Measurements from ENCODE around the gene FMOD.

Gene FMOD

GRCh38 chr1:203373991-203374390 lies 23.1 kb upstream of the FMOD start:
- no peak overlapping the region for H3K27ac ChIP-seq (ENCODE audit: low read depth, low read length)
- no peak overlapping the region for H3K4me3 ChIP-seq (ENCODE audit: low read depth, low read length)
- H3K27me3 ChIP-seq (ENCODE audit: insufficient read depth, low read length) = peaks cover 20% of the 10 kb centered on the region
- H3K36me3 ChIP-seq (ENCODE audit: insufficient read depth, low read length) = no peaks in the 10 kb centered on the region
- H2AFZ ChIP-seq (ENCODE audit: low read length, unreplicated experiment) = no peak overlapping the region
- peaks cover 4% of the 10 kb centered on the region for H3K4me1 ChIP-seq (ENCODE audit: control insufficient read depth, insufficient read depth, low read length, unreplicated experiment)
- H3K79me2 ChIP-seq (ENCODE audit: control insufficient read depth, insufficient read depth, low read length, unreplicated experiment) = no peaks in the 10 kb centered on the region

GRCh38 chr1:203373002-203373401 lies 22.1 kb upstream of the FMOD start:
- peaks cover 9% of the 10 kb centered on the region for H3K4me1 ChIP-seq (ENCODE audit: control insufficient read depth, insufficient read depth, low read length, unreplicated experiment)
- no peak overlapping the region for H3K4me3 ChIP-seq (ENCODE audit: low read depth, low read length)
- H3K27me3 ChIP-seq (ENCODE audit: insufficient read depth, low read length) = peaks cover 12% of the 10 kb centered on the region; the same call in 1 of the 2 replicates
- no peak overlapping the region for H2AFZ ChIP-seq (ENCODE audit: low read length, unreplicated experiment)
- H3K79me2 ChIP-seq (ENCODE audit: control insufficient read depth, insufficient read depth, low read length, unreplicated experiment) = no peaks in the 10 kb centered on the region
- no peaks in the 10 kb centered on the region for H3K36me3 ChIP-seq (ENCODE audit: insufficient read depth, low read length)
- H3K27ac ChIP-seq (ENCODE audit: low read depth, low read length) = no peak overlapping the region

- Histone ChIP-seq H3K36me3 (ENCODE audit: insufficient read depth, low read length) (no peaks in the 10 kb centered on the region), H3K27me3 (ENCODE audit: insufficient read depth, low read length) (peaks cover 15% of the 10 kb centered on the region; the same call in 1 of the 2 replicates), H3K4me3 (ENCODE audit: low read depth, low read length) (no peak overlapping the region), H3K27ac (ENCODE audit: low read depth, low read length) (no peak overlapping the region), H2AFZ (ENCODE audit: low read length, unreplicated experiment) (no peak overlapping the region), H3K4me1 (ENCODE audit: control insufficient read depth, insufficient read depth, low read length, unreplicated experiment) (peaks cover 9% of the 10 kb centered on the region), H3K79me2 (ENCODE audit: control insufficient read depth, insufficient read depth, low read length, unreplicated experiment) (no peaks in the 10 kb centered on the region)
Measured at GRCh38 chr1:203371288-203371687, 20.4 kb upstream of the FMOD start.

GRCh38 chr1:203369666-203370065 lies 18.7 kb upstream of the FMOD start:
- Histone ChIP-seq H3K27me3 (ENCODE audit: insufficient read depth, low read length) (peaks cover 8% of the 10 kb centered on the region; the same call in 1 of the 2 replicates), H3K4me1 (ENCODE audit: control insufficient read depth, insufficient read depth, low read length, unreplicated experiment) (peaks cover 9% of the 10 kb centered on the region), H3K36me3 (ENCODE audit: insufficient read depth, low read length) (no peaks in the 10 kb centered on the region), H2AFZ (ENCODE audit: low read length, unreplicated experiment) (peak overlapping the region; percentile 45), H3K4me3 (ENCODE audit: low read depth, low read length) (no peak overlapping the region), H3K27ac (ENCODE audit: low read depth, low read length) (no peak overlapping the region), H3K79me2 (ENCODE audit: control insufficient read depth, insufficient read depth, low read length, unreplicated experiment) (no peaks in the 10 kb centered on the region)

- Histone ChIP-seq H3K4me1 (ENCODE audit: control insufficient read depth, insufficient read depth, low read length, unreplicated experiment) (peaks cover 9% of the 10 kb centered on the region), H3K79me2 (ENCODE audit: control insufficient read depth, insufficient read depth, low read length, unreplicated experiment) (no peaks in the 10 kb centered on the region), H3K27ac (ENCODE audit: low read depth, low read length) (no peak overlapping the region), H3K4me3 (ENCODE audit: low read depth, low read length) (no peak overlapping the region), H3K27me3 (ENCODE audit: insufficient read depth, low read length) (peaks cover 7% of the 10 kb centered on the region; the same call in 1 of the 2 replicates), H2AFZ (ENCODE audit: low read length, unreplicated experiment) (peak overlapping the region; percentile 45), H3K36me3 (ENCODE audit: insufficient read depth, low read length) (no peaks in the 10 kb centered on the region)
Measured at GRCh38 chr1:203368624-203369451, 17.9 kb upstream of the FMOD start.

- no peak overlapping the region for H3K4me3 ChIP-seq (ENCODE audit: low read depth, low read length)
- no peaks in the 10 kb centered on the region for H3K36me3 ChIP-seq (ENCODE audit: insufficient read depth, low read length)
- no peaks in the 10 kb centered on the region for H3K79me2 ChIP-seq (ENCODE audit: control insufficient read depth, insufficient read depth, low read length, unreplicated experiment)
- H2AFZ ChIP-seq (ENCODE audit: low read length, unreplicated experiment) = no peak overlapping the region
- H3K27ac ChIP-seq (ENCODE audit: low read depth, low read length) = no peak overlapping the region
- peaks cover 9% of the 10 kb centered on the region for H3K4me1 ChIP-seq (ENCODE audit: control insufficient read depth, insufficient read depth, low read length, unreplicated experiment)
- H3K27me3 ChIP-seq (ENCODE audit: insufficient read depth, low read length) = peaks cover 7% of the 10 kb centered on the region
Measured at GRCh38 chr1:203367057-203367456, 16.1 kb upstream of the FMOD start.

GRCh38 chr1:203366476-203366875 lies 15.6 kb upstream of the FMOD start:
- Histone ChIP-seq H3K79me2 (ENCODE audit: control insufficient read depth, insufficient read depth, low read length, unreplicated experiment) (no peaks in the 10 kb centered on the region), H3K4me3 (ENCODE audit: low read depth, low read length) (no peak overlapping the region), H2AFZ (ENCODE audit: low read length, unreplicated experiment) (no peak overlapping the region), H3K36me3 (ENCODE audit: insufficient read depth, low read length) (no peaks in the 10 kb centered on the region), H3K27ac (ENCODE audit: low read depth, low read length) (no peak overlapping the region), H3K27me3 (ENCODE audit: insufficient read depth, low read length) (peaks cover 9% of the 10 kb centered on the region), H3K4me1 (ENCODE audit: control insufficient read depth, insufficient read depth, low read length, unreplicated experiment) (peaks cover 9% of the 10 kb centered on the region)

GRCh38 chr1:203364806-203365205 lies 13.9 kb upstream of the FMOD start:
- H3K4me1 ChIP-seq (ENCODE audit: control insufficient read depth, insufficient read depth, low read length, unreplicated experiment) = peaks cover 9% of the 10 kb centered on the region
- H3K4me3 ChIP-seq (ENCODE audit: low read depth, low read length) = no peak overlapping the region
- H3K27ac ChIP-seq (ENCODE audit: low read depth, low read length) = no peak overlapping the region
- peaks cover 23% of the 10 kb centered on the region for H3K27me3 ChIP-seq (ENCODE audit: insufficient read depth, low read length)
- no peaks in the 10 kb centered on the region for H3K79me2 ChIP-seq (ENCODE audit: control insufficient read depth, insufficient read depth, low read length, unreplicated experiment)
- H3K36me3 ChIP-seq (ENCODE audit: insufficient read depth, low read length) = no peaks in the 10 kb centered on the region
- H2AFZ ChIP-seq (ENCODE audit: low read length, unreplicated experiment) = no peak overlapping the region

- peaks cover 7% of the 10 kb centered on the region for H3K4me1 ChIP-seq (ENCODE audit: control insufficient read depth, insufficient read depth, low read length, unreplicated experiment)
- peaks cover 27% of the 10 kb centered on the region for H3K27me3 ChIP-seq (ENCODE audit: insufficient read depth, low read length)
- no peak overlapping the region for H3K27ac ChIP-seq (ENCODE audit: low read depth, low read length)
- H3K79me2 ChIP-seq (ENCODE audit: control insufficient read depth, insufficient read depth, low read length, unreplicated experiment) = no peaks in the 10 kb centered on the region
- H2AFZ ChIP-seq (ENCODE audit: low read length, unreplicated experiment) = no peak overlapping the region
- no peak overlapping the region for H3K4me3 ChIP-seq (ENCODE audit: low read depth, low read length)
- no peaks in the 10 kb centered on the region for H3K36me3 ChIP-seq (ENCODE audit: insufficient read depth, low read length)
Measured at GRCh38 chr1:203364094-203364801, 13.3 kb upstream of the FMOD start.

GRCh38 chr1:203362720-203363025 lies 11.8 kb upstream of the FMOD start:
- Histone ChIP-seq H3K4me3 (ENCODE audit: low read depth, low read length) (no peak overlapping the region), H3K27me3 (ENCODE audit: insufficient read depth, low read length) (peaks cover 38% of the 10 kb centered on the region), H2AFZ (ENCODE audit: low read length, unreplicated experiment) (no peak overlapping the region), H3K4me1 (ENCODE audit: control insufficient read depth, insufficient read depth, low read length, unreplicated experiment) (no peaks in the 10 kb centered on the region), H3K27ac (ENCODE audit: low read depth, low read length) (no peak overlapping the region), H3K36me3 (ENCODE audit: insufficient read depth, low read length) (no peaks in the 10 kb centered on the region), H3K79me2 (ENCODE audit: control insufficient read depth, insufficient read depth, low read length, unreplicated experiment) (no peaks in the 10 kb centered on the region)

Data from ACC112 (cell line).